Measurements from ENCODE around the gene SOX5.

The SOX5 gene

GRCh38 chr12:23564451-23565152, 384.9 kb downstream of the SOX5 start:
- Histone ChIP-seq H3K9me2 (replicated peaks; ENCODE audit: low read depth, low read length) (no peaks in the 10 kb centered on the region), H4K20me1 (ENCODE audit: insufficient read depth, low read length, poor library complexity, severe bottlenecking) (no peaks in the 10 kb centered on the region), H3F3A (ENCODE audit: low read depth) (no peaks in the 10 kb centered on the region), H3K79me2 (ENCODE audit: insufficient read depth, low read length) (no peaks in the 10 kb centered on the region), H3K9ac (ENCODE audit: low read depth, low read length, poor library complexity, severe bottlenecking) (no peak overlapping the region), H2AFZ (ENCODE audit: low read length) (no peak overlapping the region), H3K4me2 (ENCODE audit: low read depth, low read length, poor library complexity, severe bottlenecking) (no peak overlapping the region), H3K4me3 (ENCODE audit: low read length, poor library complexity, severe bottlenecking) (no peak overlapping the region), H3K9me3 (ENCODE audit: insufficient read depth, low read depth, low read length) (no peaks in the 10 kb centered on the region), H3K36me3 (ENCODE audit: insufficient read depth, low read length) (no peaks in the 10 kb centered on the region), H3K4me1 (ENCODE audit: insufficient read depth, low read length, poor library complexity, severe bottlenecking) (no peaks in the 10 kb centered on the region), H3K27me3 (ENCODE audit: insufficient read depth, low read length, poor library complexity, severe bottlenecking) (no peaks in the 10 kb centered on the region)
- TF ChIP-seq CTCF (conservative IDR thresholded peaks at IDR 0.05; ENCODE audit: low read length) = no peak
- no peak for TF ChIP-seq EZH2phosphoT487 (IDR thresholded peaks at IDR 0.05; ENCODE audit: borderline replicate concordance)

- no peaks in the 10 kb centered on the region for H3K9me3 ChIP-seq (ENCODE audit: insufficient read depth, low read depth, low read length)
- H3K79me2 ChIP-seq (ENCODE audit: insufficient read depth, low read length) = no peaks in the 10 kb centered on the region
- H4K20me1 ChIP-seq (ENCODE audit: insufficient read depth, low read length, poor library complexity, severe bottlenecking) = no peaks in the 10 kb centered on the region
- no peaks in the 10 kb centered on the region for H3K4me1 ChIP-seq (ENCODE audit: insufficient read depth, low read length, poor library complexity, severe bottlenecking)
- H3K36me3 ChIP-seq (ENCODE audit: insufficient read depth, low read length) = no peaks in the 10 kb centered on the region
- no peaks in the 10 kb centered on the region for H3K9me2 ChIP-seq (replicated peaks; ENCODE audit: low read depth, low read length)
- H3K4me3 ChIP-seq (ENCODE audit: low read length, poor library complexity, severe bottlenecking) = no peak overlapping the region
- H2AFZ ChIP-seq (ENCODE audit: low read length) = no peak overlapping the region
- H3F3A ChIP-seq (ENCODE audit: low read depth) = no peaks in the 10 kb centered on the region
- no peaks in the 10 kb centered on the region for H3K27me3 ChIP-seq (ENCODE audit: insufficient read depth, low read length, poor library complexity, severe bottlenecking)
- no peak for TF ChIP-seq EZH2phosphoT487 (IDR thresholded peaks at IDR 0.05; ENCODE audit: borderline replicate concordance)
- no peak for TF ChIP-seq CTCF (conservative IDR thresholded peaks at IDR 0.05; ENCODE audit: low read length)
- no peak overlapping the region for H3K4me2 ChIP-seq (ENCODE audit: low read depth, low read length, poor library complexity, severe bottlenecking)
- H3K9ac ChIP-seq (ENCODE audit: low read depth, low read length, poor library complexity, severe bottlenecking) = no peak overlapping the region
These were observed 387.8 kb downstream of the SOX5 start for GRCh38 chr12:23561364-23562345.

GRCh38 chr12:23560611-23561010, 388.9 kb downstream of the SOX5 start:
- Histone ChIP-seq H3K4me2 (ENCODE audit: low read depth, low read length, poor library complexity, severe bottlenecking) (no peak overlapping the region), H3K9me2 (replicated peaks; ENCODE audit: low read depth, low read length) (no peaks in the 10 kb centered on the region), H3K36me3 (ENCODE audit: insufficient read depth, low read length) (no peaks in the 10 kb centered on the region), H4K20me1 (ENCODE audit: insufficient read depth, low read length, poor library complexity, severe bottlenecking) (no peaks in the 10 kb centered on the region), H2AFZ (ENCODE audit: low read length) (no peak overlapping the region), H3K27me3 (ENCODE audit: insufficient read depth, low read length, poor library complexity, severe bottlenecking) (no peaks in the 10 kb centered on the region), H3F3A (ENCODE audit: low read depth) (no peaks in the 10 kb centered on the region), H3K4me1 (ENCODE audit: insufficient read depth, low read length, poor library complexity, severe bottlenecking) (no peaks in the 10 kb centered on the region), H3K9ac (ENCODE audit: low read depth, low read length, poor library complexity, severe bottlenecking) (no peak overlapping the region), H3K9me3 (ENCODE audit: insufficient read depth, low read depth, low read length) (no peaks in the 10 kb centered on the region), H3K4me3 (ENCODE audit: low read length, poor library complexity, severe bottlenecking) (no peak overlapping the region), H3K79me2 (ENCODE audit: insufficient read depth, low read length) (no peaks in the 10 kb centered on the region)
- no peak for TF ChIP-seq CTCF (conservative IDR thresholded peaks at IDR 0.05; ENCODE audit: low read length)
- no peak for TF ChIP-seq EZH2phosphoT487 (IDR thresholded peaks at IDR 0.05; ENCODE audit: borderline replicate concordance)
